ENCODE measurements around the gene HADH. TPM values are rescaled to one million over a fixed set of nuclear protein-coding genes. Genes with fewer than 3 reads are reported as not detected.

Gene HADH
- total RNA-seq, 1 donor from 2014 or later, result 44.1 TPM

- peaks cover 14% of the 10 kb centered on the region for H3K27me3 Mint-ChIP-seq
- peaks cover 8% of the 10 kb centered on the region for H3K4me1 Mint-ChIP-seq (ENCODE audit: low read depth)
- no peaks in the 10 kb centered on the region for H3K9me3 Mint-ChIP-seq (ENCODE audit: low read depth)
- TF ChIP-seq CTCF (IDR thresholded peaks at IDR 0.05; ENCODE audit: unreplicated experiment), result no peak
- no peak overlapping the region for H3K4me3 Mint-ChIP-seq (ENCODE audit: low read depth)
- H3K36me3 Mint-ChIP-seq (ENCODE audit: insufficient read depth), result no peaks in the 10 kb centered on the region
- no peak for DNase-seq (ENCODE audit: low spot score, unreplicated experiment)
- peak overlapping the region; percentile 8 for H3K27ac Mint-ChIP-seq
These were observed 69.2 kb downstream of the HADH start for GRCh38 chr4:108058685-108059440.

GRCh38 chr4:108060164-108060563 is 70.5 kb downstream of the HADH start:
- DNase-seq (ENCODE audit: low spot score, unreplicated experiment), result no peak
- H3K9me3 Mint-ChIP-seq (ENCODE audit: low read depth), result no peaks in the 10 kb centered on the region
- no peak overlapping the region for H3K27ac Mint-ChIP-seq
- H3K4me3 Mint-ChIP-seq (ENCODE audit: low read depth), result no peak overlapping the region
- TF ChIP-seq CTCF (IDR thresholded peaks at IDR 0.05; ENCODE audit: unreplicated experiment), result peak; percentile 56
- H3K36me3 Mint-ChIP-seq (ENCODE audit: insufficient read depth), result no peaks in the 10 kb centered on the region
- peaks cover 14% of the 10 kb centered on the region for H3K27me3 Mint-ChIP-seq
- H3K4me1 Mint-ChIP-seq (ENCODE audit: low read depth), result peaks cover 8% of the 10 kb centered on the region

GRCh38 chr4:108060686-108061321 is 71.1 kb downstream of the HADH start:
- no peak for DNase-seq (ENCODE audit: low spot score, unreplicated experiment)
- no peak overlapping the region for H3K27ac Mint-ChIP-seq
- no peak overlapping the region for H3K4me3 Mint-ChIP-seq (ENCODE audit: low read depth)
- peaks cover 12% of the 10 kb centered on the region for H3K27me3 Mint-ChIP-seq
- H3K9me3 Mint-ChIP-seq (ENCODE audit: low read depth), result no peaks in the 10 kb centered on the region
- H3K36me3 Mint-ChIP-seq (ENCODE audit: insufficient read depth), result no peaks in the 10 kb centered on the region
- no peak for TF ChIP-seq CTCF (IDR thresholded peaks at IDR 0.05; ENCODE audit: unreplicated experiment)
- H3K4me1 Mint-ChIP-seq (ENCODE audit: low read depth), result peaks cover 8% of the 10 kb centered on the region

GRCh38 chr4:108068442-108068841 is 78.8 kb downstream of the HADH start:
- no peaks in the 10 kb centered on the region for H3K36me3 Mint-ChIP-seq (ENCODE audit: insufficient read depth)
- no peak for TF ChIP-seq CTCF (IDR thresholded peaks at IDR 0.05; ENCODE audit: unreplicated experiment)
- peaks cover 4% of the 10 kb centered on the region for H3K4me1 Mint-ChIP-seq (ENCODE audit: low read depth)
- no peaks in the 10 kb centered on the region for H3K27me3 Mint-ChIP-seq
- no peak overlapping the region for H3K4me3 Mint-ChIP-seq (ENCODE audit: low read depth)
- H3K27ac Mint-ChIP-seq, result no peak overlapping the region
- H3K9me3 Mint-ChIP-seq (ENCODE audit: low read depth), result no peaks in the 10 kb centered on the region
- no peak for DNase-seq (ENCODE audit: low spot score, unreplicated experiment)

- no peak overlapping the region for H3K4me3 Mint-ChIP-seq (ENCODE audit: low read depth)
- peaks cover 2% of the 10 kb centered on the region for H3K27me3 Mint-ChIP-seq
- DNase-seq (ENCODE audit: low spot score, unreplicated experiment), result no peak
- TF ChIP-seq CTCF (IDR thresholded peaks at IDR 0.05; ENCODE audit: unreplicated experiment), result no peak
- no peak overlapping the region for H3K27ac Mint-ChIP-seq
- peaks cover 4% of the 10 kb centered on the region for H3K4me1 Mint-ChIP-seq (ENCODE audit: low read depth)
- no peaks in the 10 kb centered on the region for H3K36me3 Mint-ChIP-seq (ENCODE audit: insufficient read depth)
- no peaks in the 10 kb centered on the region for H3K9me3 Mint-ChIP-seq (ENCODE audit: low read depth)
These were observed 81.1 kb downstream of the HADH start for GRCh38 chr4:108070775-108071174.

All from progenitor cell of endocrine pancreas (in vitro differentiated cells).